PC-3 (cell line): ENCODE data around the gene RBKS. TPM values are rescaled to one million over a fixed set of nuclear protein-coding genes. Genes with fewer than 3 reads are reported as not detected.

ENCODE experiments used
- ATAC-seq: fragments of 200-7000 bp; cut with Tn5 transposase; 2 replicates; pipeline ENCODE4 v1.9.1; 2020; ENCODE audit warnings: mild to moderate bottlenecking, moderate library complexity
- BruUV-seq: library from RNA; stranded (reverse); fragments of 400-500 nt; replicated peaks from 2 replicates; lab custom pipeline; 2021; lab: Mats Ljungman, UMichigan
- CTCF ChIA-PET: fragments of 300-600 bp; sonication (Branson Sonifier 250); formaldehyde crosslinking; loops from one replicate; lab custom pipeline; 2022; ENCODE audit warnings: antibody characterized with exemption; lab: Charles Lee
- POLR2A ChIA-PET: fragments of 300-600 bp; sonication (Branson Sonifier 250); formaldehyde crosslinking; loops from one replicate; lab custom pipeline; 2022; ENCODE audit warnings: antibody characterized with exemption; ENCODE audit not compliant: unreplicated experiment; lab: Charles Lee
- DNase-seq: peaks from one replicate; pipeline ENCODE4 v3.0.0-alpha.2; 2015
- H2AFZ ChIP-seq: fragments of 300-600 bp; sonication (generic); 2 replicates; pipeline ENCODE4 v1.6.0; 2016; ENCODE audit warnings: antibody characterized with exemption, low read length
- H3F3A ChIP-seq: fragments of 300-600 bp; sonication (generic); one replicate; pipeline ENCODE4 v1.6.0; 2017; ENCODE audit warnings: antibody characterized with exemption, low read length, control low read depth, mild to moderate bottlenecking; ENCODE audit not compliant: unreplicated experiment
- H3K27ac ChIP-seq: fragments of 300-600 bp; sonication (generic); 2 replicates; pipeline ENCODE4 v1.5.1; 2016; ENCODE audit warnings: mild to moderate bottlenecking, low read length
- H3K27me3 ChIP-seq: fragments of 300-600 bp; sonication (generic); 2 replicates; pipeline ENCODE4 v1.6.1; 2016; ENCODE audit warnings: low read length, mixed read lengths
- H3K36me3 ChIP-seq: fragments of 300-600 bp; sonication (generic); 2 replicates; pipeline ENCODE4 v1.6.1; 2016; ENCODE audit warnings: low read depth, mixed run types, low read length, mixed read lengths
- H3K4me1 ChIP-seq: fragments of 300-600 bp; sonication (generic); 2 replicates; pipeline ENCODE4 v1.5.1; 2016; ENCODE audit warnings: low read length; ENCODE audit not compliant: insufficient read depth
- H3K4me2 ChIP-seq: fragments of 300-600 bp; sonication (generic); 2 replicates; pipeline ENCODE4 v1.6.0; 2016; ENCODE audit warnings: low read length
- H3K4me3 ChIP-seq: fragments of 300-600 bp; sonication (generic); 2 replicates; pipeline ENCODE4 v1.5.1; 2016; ENCODE audit warnings: mild to moderate bottlenecking, low read length, mixed read lengths
- H3K79me2 ChIP-seq: fragments of 300-600 bp; sonication (generic); 2 replicates; pipeline ENCODE4 v1.6.1; 2017; ENCODE audit warnings: low read length, mixed read lengths
- H3K9ac ChIP-seq: fragments of 300-600 bp; sonication (generic); 2 replicates; pipeline ENCODE4 v1.6.0; 2016; ENCODE audit warnings: mild to moderate bottlenecking, low read length
- H3K9me2 ChIP-seq: fragments of 300-600 bp; sonication (generic); replicated peaks from 2 replicates; pipeline ENCODE4 v1.6.1; 2016; ENCODE audit warnings: mixed run types, low read length, mixed read lengths
- H3K9me3 ChIP-seq: fragments of 300-600 bp; sonication (generic); 2 replicates; pipeline ENCODE4 v1.6.1; 2016; ENCODE audit warnings: low read length, mixed read lengths
- H4K20me1 ChIP-seq: fragments of 300-600 bp; sonication (generic); 2 replicates; pipeline ENCODE4 v1.6.1; 2016; ENCODE audit warnings: low read length, mixed read lengths
- CTCF ChIP-seq: fragments of 300-600 bp; sonication (generic); conservative IDR thresholded peaks from 2 replicates; pipeline ENCODE4 v1.5.1; 2017; ENCODE audit warnings: antibody characterized with exemption, low read depth, mild to moderate bottlenecking, low read length
- EZH2 ChIP-seq: fragments of 300-600 bp; sonication (generic); IDR thresholded peaks from one replicate; pipeline ENCODE4 v1.6.1; 2017; ENCODE audit warnings: antibody characterized with exemption, mild to moderate bottlenecking, low read length; ENCODE audit not compliant: unreplicated experiment
- EZH2phosphoT487 ChIP-seq: fragments of 300-600 bp; sonication (generic); IDR thresholded peaks from 2 replicates; pipeline ENCODE4 v1.6.1; 2018; ENCODE audit warnings: mild to moderate bottlenecking, antibody characterized with exemption, low read length, borderline replicate concordance
- intact Hi-C: fragments of 100-400 bp; cut with micrococcal nuclease; formaldehyde crosslinking; loops from 2 replicates; pipeline ENCODE4 v1.9.0; 2023
- total RNA-seq: library from RNA; depleted of rRNA; stranded (reverse); fragments of >200 nt; gene quantifications from 2 replicates; pipeline ENCODE4 v1.2.3, GENCODE V29; 2014

RBKS gene
- total RNA-seq, 1 experiment from 2014 or later, result 1.8 TPM

- intact Hi-C loops, result no loop called here
- Histone ChIP-seq H3K9me3 (no peaks in the 10 kb centered on the region), H3K4me2 (peak overlapping the region; percentile 54), H3K27me3 (no peaks in the 10 kb centered on the region), H3K79me2 (no peaks in the 10 kb centered on the region), H3K9ac (no peak overlapping the region), H3K4me1 (peaks cover 19% of the 10 kb centered on the region), H3K27ac (peak overlapping the region; percentile 63), H4K20me1 (no peaks in the 10 kb centered on the region), H3K9me2 (no peaks in the 10 kb centered on the region), H3K4me3 (no peak overlapping the region; the same call in 1 of the 2 replicates), H3F3A (peaks cover 5% of the 10 kb centered on the region), H3K36me3 (0 out of 2 replicates have a peak, but pooled peaks cover 5% of the 10 kb centered on the region), H2AFZ (no peak overlapping the region)
- CTCF ChIA-PET, result no interaction called here
- DNase-seq (peak; percentile 94), ATAC-seq (peak; percentile 99)
- BruUV-seq, result TSS peak; percentile 40
- TF ChIP-seq EZH2 (no peak), EZH2phosphoT487 (no peak), CTCF (no peak)
- POLR2A ChIA-PET, result no interaction called here
These were observed 42.2 kb upstream of the RBKS start for GRCh38 chr2:27932396-27932795.

GRCh38 chr2:27931361-27931950, 41.3 kb upstream of the RBKS start:
- Histone ChIP-seq H3K36me3 (0 out of 2 replicates have a peak, but pooled peaks cover 5% of the 10 kb centered on the region), H3K4me2 (peak overlapping the region; percentile 54), H3K27ac (no peak overlapping the region), H3K9ac (no peak overlapping the region), H3K4me3 (no peak overlapping the region), H3K79me2 (no peaks in the 10 kb centered on the region), H3K27me3 (no peaks in the 10 kb centered on the region), H3K4me1 (peaks cover 19% of the 10 kb centered on the region), H3F3A (peaks cover 5% of the 10 kb centered on the region), H3K9me3 (no peaks in the 10 kb centered on the region), H3K9me2 (no peaks in the 10 kb centered on the region), H2AFZ (no peak overlapping the region), H4K20me1 (no peaks in the 10 kb centered on the region)
- ChIA-PET POLR2A (interaction anchor here (0.6 kb wide), 1 partner anchor 158 kb away, joined by 3 read pairs; no protein-coding TSS in a partner anchor), CTCF (no interaction called here)
- no TSS peak for BruUV-seq
- ATAC-seq (no peak), DNase-seq (no peak)
- no peak for TF ChIP-seq EZH2
- TF ChIP-seq CTCF, result no peak
- TF ChIP-seq EZH2phosphoT487, result no peak
- intact Hi-C loops, result no loop called here

DNA sequence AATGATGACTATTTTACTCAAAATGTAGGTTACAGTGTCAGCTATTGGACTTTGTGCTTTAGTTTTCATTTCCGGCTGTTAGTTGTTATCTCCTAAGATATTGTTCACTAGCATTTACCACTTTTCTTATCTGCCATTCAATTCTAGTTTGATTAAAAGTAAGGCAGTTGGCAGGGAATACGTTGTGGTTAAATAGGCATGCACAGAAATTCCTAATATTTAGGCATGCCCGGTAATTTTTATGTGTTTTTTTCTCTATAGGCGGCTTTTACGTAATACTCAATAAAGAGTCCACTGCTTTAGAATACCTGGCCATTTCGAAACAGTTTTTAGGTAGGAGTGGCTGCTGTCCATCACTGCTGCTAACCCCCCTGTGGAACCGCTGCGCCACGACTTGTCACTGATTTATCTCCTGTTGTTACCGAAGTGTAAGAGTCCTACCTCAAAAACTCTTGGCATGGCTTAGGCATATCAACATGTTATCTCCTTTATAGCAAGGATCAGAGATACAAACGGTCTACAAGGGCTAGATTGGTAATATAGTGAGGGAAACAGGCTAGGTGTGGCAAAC, 39.8 kb upstream of the RBKS start:
- peaks cover 5% of the 10 kb centered on the region for H3F3A ChIP-seq
- no peak overlapping the region for H3K4me3 ChIP-seq
- ChIA-PET CTCF (no interaction called here), POLR2A (no interaction called here)
- no peak for TF ChIP-seq EZH2phosphoT487
- TF ChIP-seq CTCF, result no peak
- no peak for TF ChIP-seq EZH2
- no peak for DNase-seq
- H4K20me1 ChIP-seq, result no peaks in the 10 kb centered on the region
- H3K79me2 ChIP-seq, result no peaks in the 10 kb centered on the region
- 0 out of 2 replicates have a peak, but pooled peaks cover 5% of the 10 kb centered on the region for H3K36me3 ChIP-seq
- no peak overlapping the region for H2AFZ ChIP-seq
- H3K9me2 ChIP-seq, result no peaks in the 10 kb centered on the region
- H3K27me3 ChIP-seq, result no peaks in the 10 kb centered on the region
- no peak overlapping the region for H3K4me2 ChIP-seq
- no peak overlapping the region for H3K9ac ChIP-seq
- peaks cover 19% of the 10 kb centered on the region for H3K4me1 ChIP-seq
- H3K27ac ChIP-seq, result no peak overlapping the region
- intact Hi-C loops, result no loop called here
- ATAC-seq, result no peak
- H3K9me3 ChIP-seq, result no peaks in the 10 kb centered on the region
- BruUV-seq, result no TSS peak
